ENCODE measurements around the gene OR5M8.

The OR5M8 gene

DNA sequence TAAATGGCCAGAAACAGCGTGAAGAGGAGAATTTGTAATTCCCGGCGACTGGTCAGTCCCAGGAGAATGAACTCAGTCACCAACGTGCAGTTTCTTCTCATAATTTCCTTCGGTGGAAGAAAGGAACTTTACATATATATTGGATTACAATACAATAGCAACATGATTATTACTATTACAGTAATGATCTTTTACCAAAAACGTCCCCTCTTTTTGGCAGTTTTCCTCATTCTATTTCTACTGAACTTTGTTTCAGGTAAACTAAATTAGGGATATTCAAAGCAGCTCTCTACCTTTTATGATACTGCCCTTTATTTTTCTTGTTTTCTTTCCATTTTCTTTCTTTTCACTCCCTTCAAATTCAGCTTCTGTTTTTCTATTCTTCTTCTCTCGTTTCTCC lies at the start of gene OR5M8:
Gene OR5M8 (minus strand): TSS at position 101 of the 400 bp plus-strand sequence. CDS start 0 bp downstream, at position 101.
- no peak for DNase-seq (ENCODE audit: low spot score)

DNA sequence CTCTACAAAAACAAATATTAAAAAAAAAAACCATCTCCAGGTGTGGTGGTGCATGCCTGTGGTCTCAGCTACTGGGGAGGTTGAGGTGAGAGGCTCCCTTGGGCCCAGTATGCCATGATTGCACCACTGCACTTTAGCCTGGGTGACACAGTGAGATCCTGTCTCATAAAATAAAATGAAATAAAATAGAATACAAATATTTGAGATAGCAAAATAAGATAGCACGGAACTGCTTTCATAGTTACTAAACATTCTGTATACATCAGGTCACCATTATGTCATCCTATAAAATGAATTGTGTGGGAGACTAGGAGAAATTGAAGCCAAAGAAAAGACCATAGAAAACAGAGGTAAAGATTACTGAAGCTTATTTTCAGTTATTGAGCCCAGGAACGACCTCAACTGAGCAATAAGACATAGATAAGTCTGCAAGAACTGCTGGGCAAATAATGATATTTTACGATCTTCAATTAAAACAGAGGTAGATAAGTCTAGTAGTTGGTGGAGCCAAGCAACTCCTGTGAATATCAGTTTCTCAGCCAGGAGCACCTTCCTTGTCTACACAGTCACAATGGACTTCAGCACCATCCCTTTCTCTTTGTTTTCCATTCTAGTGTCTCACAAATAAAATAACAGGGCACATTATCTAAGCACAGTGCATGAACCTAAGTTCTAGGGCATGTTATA lies 42.0 kb upstream of the OR5M8 start:
- no peak for DNase-seq (ENCODE audit: low spot score)

DNA sequence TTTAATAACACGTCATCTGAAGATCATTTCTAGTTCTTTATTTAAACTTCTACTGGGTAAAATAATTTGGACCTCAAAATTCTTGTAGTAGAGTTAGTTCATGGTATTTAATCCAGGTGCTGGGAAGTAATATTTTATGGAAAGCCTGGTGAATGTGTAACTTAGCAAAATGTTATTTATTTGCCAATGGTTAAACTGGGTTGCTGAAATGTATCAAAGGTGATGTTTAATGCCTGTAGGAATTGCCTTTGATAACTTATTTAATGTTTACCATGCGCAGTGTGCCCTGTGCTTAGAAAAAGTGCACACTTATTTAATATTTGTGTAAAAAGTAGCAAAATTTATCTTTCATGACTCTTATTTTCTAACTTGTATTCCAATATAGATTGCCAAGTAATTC lies 40.7 kb upstream of the OR5M8 start:
- no peak for DNase-seq (ENCODE audit: low spot score)

DNA sequence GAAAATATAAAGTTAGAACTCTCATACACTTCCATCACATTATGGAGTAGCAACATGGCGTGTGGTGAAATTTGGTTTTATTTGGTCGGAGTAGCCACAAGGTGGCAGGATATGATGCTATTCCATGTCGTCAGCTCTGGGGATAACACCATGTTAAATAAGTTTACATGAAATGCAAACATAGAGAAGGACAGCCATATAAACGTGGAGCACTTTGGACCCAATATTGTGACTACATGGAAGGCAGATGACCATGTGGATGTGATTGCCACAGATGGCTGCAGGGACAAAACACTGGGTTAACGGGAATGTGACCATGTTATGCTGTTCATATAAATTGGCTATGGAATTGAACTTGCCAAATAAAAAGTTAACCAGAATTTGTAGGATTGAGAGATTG lies 30.8 kb upstream of the OR5M8 start:
- DNase-seq (ENCODE audit: low spot score), result no peak

DNA sequence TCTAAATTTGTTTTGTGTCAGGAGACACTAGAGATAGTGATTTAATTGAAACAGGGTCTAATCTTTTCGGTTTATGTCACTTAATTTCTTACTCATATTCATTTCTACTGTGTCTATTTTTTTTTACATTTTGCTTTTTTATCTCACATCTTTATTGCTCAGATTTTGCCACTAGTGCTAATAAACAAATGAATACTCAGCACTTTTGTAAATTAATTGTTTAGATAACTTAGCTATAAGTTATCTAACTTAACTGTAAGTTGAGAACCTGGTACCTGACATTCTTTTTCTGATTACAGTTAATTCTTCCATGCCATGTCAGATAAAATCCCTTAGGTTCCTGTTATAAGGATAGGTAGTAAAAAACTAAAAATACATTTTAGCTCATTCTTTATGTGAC lies 22.1 kb upstream of the OR5M8 start:
- DNase-seq (ENCODE audit: low spot score), result no peak

DNA sequence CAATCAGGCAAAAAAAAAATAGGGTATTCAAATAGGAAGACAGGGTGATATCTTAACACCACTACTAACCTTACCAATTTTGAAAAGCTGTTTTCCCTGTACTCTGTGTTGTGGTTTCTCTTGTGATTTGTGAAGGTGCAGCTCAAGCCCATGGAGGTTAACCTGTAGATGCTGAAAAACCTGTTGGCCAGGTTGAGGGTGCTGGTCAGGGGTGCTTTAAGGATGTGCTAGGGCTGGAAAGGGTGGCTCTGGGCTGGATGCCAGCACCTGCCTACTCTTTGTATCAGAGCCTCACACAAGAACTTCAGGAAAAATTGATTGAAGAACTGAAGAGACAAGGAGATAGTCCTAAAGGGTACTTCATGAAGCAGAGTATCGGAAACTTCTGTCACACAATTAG lies 18.3 kb upstream of the OR5M8 start:
- DNase-seq (ENCODE audit: low spot score), result no peak

DNA sequence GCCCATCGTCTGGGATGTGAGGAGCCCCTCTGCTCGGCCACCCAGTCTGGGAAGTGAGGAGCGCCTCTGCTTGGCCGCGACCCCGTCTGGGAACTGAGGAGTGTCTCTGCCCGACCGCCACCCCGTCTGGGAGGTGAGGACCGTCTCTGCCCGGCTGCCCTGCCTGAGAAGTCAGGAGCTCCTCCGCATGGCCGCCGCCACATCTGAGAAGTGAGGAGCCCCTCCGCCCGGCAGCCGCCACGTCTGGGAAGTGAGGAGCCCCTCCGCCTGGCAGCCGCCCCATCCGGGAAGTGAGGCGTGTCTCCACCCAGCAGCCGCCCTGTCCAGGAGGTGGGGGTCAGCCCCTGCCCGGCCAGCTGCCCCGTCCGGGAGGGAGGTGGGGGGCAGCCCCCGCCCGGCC lies 5.8 kb upstream of the OR5M8 start:
- no peak for DNase-seq (ENCODE audit: low spot score)

DNA sequence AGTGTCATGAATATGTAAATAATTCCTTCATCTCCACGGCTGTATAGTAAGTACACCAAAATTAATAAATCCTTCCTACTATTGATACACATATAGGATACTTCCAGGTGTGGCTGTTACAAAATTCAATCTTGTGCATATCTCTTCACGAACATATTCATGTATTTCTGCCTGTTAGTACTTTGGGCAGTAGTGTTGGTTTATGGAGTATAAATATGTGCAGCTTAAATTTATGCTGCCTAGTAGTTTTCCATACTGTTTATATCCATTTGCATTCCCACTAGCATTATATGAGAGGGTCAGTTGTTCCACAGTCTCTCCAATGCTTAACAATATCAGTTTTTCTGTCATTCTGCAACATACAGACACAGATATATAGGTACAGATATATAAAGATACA lies 3.9 kb upstream of the OR5M8 start:
- no peak for DNase-seq (ENCODE audit: low spot score)

DNA sequence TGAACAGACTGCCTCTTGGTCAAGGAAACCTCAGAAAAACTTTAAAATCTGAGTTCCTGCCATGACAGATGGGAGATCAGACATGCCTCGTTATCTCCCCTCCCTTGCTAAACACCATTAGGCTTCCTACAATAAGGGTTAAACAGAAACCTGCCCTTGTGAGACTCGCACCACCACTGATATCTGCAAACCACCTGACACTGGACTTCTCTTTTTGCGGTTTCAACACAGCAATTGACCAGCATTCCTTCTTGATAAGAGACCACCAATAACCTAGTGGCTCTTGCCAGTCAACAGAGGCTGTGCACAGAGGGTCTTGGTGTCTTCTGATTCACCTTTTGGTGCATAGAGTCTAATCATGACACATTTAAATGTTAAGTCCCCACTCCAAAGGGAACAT lies 4.4 kb downstream of the OR5M8 start:
- DNase-seq (ENCODE audit: low spot score), result no peak

DNA sequence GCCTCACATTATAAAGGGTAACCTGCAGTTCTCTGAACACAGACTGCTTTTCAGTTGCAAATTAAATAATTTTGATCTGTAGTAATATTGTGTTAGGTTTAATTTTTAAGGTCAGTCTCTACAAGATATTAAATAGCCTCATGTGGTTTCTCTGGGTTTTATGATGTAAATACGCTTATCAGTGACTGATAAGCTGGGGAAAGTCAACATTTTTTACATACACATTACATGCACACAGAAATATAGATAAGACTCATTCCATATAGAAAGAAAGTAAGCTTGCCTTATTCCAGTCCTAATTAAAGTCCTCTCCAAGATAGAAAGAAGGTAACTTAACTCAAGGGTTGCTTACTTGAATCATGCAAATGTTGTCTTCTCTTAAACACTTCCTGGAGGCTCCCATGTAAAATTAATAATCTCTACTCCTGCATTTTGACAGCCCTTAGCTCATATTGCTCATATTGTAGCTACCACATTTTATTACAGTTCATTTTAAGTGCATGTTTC lies 16.4 kb downstream of the OR5M8 start:
- no peak for DNase-seq (ENCODE audit: low spot score)

DNA sequence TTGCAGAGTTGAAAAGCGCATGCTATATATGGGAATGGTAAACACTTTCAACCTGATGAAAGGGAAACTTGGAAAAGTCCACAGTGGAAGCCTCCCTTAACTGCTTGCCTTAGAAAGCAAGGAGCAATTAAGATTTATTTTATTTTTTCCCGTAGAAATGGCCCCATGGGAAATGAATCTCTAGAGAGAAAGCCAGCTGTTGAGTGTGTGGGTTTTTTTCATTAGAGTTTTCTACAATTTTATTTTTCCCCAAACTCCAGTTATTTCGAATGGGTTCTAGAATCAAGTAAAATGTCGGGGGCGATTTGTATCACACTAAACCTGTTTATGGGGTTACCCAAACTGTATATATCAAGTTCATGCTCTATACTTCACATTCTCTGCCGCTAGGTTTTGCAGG lies 17.9 kb downstream of the OR5M8 start, which contains the start of gene OR5M3:
Gene OR5M3 (minus strand): TSS at position 101 of the 400 bp plus-strand sequence. CDS start 2,855 bp downstream, outside the sequence.
- no peak for DNase-seq (ENCODE audit: low spot score)

DNA sequence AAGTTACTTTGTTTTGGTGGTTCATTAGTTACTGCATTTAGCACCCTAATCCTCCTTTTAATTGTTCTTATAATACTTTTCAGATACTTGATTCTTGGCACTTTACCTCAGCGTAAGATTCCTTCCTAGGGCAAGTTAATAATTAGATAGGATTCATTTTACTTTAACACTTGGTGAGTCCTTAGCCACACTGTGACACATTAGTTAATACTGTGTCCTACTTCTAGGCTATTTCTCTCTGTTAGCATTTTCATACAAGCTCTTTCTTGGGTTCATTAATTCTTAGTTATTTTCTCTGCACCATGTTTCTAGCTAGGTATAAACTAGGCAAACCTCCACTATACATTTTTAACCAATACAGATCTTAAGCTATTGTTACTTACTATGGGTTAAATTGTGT lies 34.1 kb downstream of the OR5M8 start:
- no peak for DNase-seq (ENCODE audit: low spot score)

DNA sequence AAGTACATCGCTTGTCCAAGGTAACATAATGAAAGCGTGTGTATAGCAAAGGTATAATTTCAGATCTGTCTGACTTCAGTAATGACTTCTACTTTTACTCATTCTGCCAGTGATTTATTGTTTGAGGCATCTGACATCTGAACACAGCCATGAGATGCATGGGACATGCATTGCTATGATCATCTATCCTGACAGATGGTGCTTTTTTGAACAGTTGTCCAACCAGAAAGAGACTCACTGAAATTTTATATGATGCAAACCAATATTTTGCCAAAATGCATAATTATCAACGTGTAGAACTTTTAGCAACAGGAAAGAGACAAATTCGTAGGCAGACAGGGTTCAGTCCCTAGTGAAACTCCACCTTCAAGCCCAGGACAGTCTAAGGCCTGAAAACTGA lies 37.6 kb downstream of the OR5M8 start:
- DNase-seq (ENCODE audit: low spot score), result no peak
